GM12878 (cell line): ENCODE measurements around the gene CCR8. TPM values are rescaled to one million over a fixed set of nuclear protein-coding genes. Genes with fewer than 3 reads are reported as not detected.

Experiments used
- ATAC-seq: fragments of 200-7000 bp; cut with Tn5 transposase; 3 replicates; pipeline ENCODE4 v1.9.1; 2020; ENCODE audit warnings: mild to moderate bottlenecking, moderate library complexity
- BruUV-seq: library from RNA; stranded (reverse); fragments of 400-500 nt; replicated peaks from 2 replicates; lab custom pipeline; 2021; lab: Mats Ljungman, UMichigan
- CTCF ChIA-PET: fragments of 300-600 bp; sonication (Branson Sonifier 250); formaldehyde crosslinking; extraction: SDS; loops from one replicate; lab custom pipeline; 2021; ENCODE audit warnings: inconsistent platforms; lab: Yijun Ruan, JAX
- POLR2A ChIA-PET: fragments of 350-600 bp; formaldehyde crosslinking; extraction: SDS; loops from one replicate; lab custom pipeline; 2021; ENCODE audit warnings: inconsistent platforms; lab: Charles Lee
- RAD21 ChIA-PET: fragments of 300-600 bp; sonication (Branson Sonifier 250); formaldehyde crosslinking; loops from one replicate; lab custom pipeline; 2023; ENCODE audit warnings: antibody characterized with exemption; ENCODE audit not compliant: unreplicated experiment; lab: Charles Lee
- SMC1A ChIA-PET: fragments of 300-600 bp; sonication (Branson Sonifier 250); formaldehyde crosslinking; loops from one replicate; lab custom pipeline; 2023; ENCODE audit not compliant: unreplicated experiment, uncharacterized antibody; lab: Charles Lee
- DNase-seq: peaks from one replicate; pipeline ENCODE4 v3.0.0-alpha.2; 2011; ENCODE audit warnings: low read depth, low spot score
- FAIRE-seq: peaks from 3 replicates; lab custom pipeline; 2011; peaks lifted over from hg19 to GRCh38; lab: Jason Lieb, UNC
- H2AFZ ChIP-seq: 2 replicates; pipeline ENCODE4 v1.6.0; 2011; ENCODE audit warnings: low read depth, low read length, control low read depth; ENCODE audit not compliant: control insufficient read depth
- H3K27ac ChIP-seq: 2 replicates; pipeline ENCODE4 v1.5.1; 2011; ENCODE audit warnings: control low read depth; ENCODE audit not compliant: control insufficient read depth, insufficient read depth
- H3K27me3 ChIP-seq, 2 experiments: replicated peaks in 1 of 2; 2 replicates each; pipeline versions ENCODE4 v1.6.0 to v1.6.1; 2011; ENCODE audit warnings: low read length in 1 of 2; ENCODE audit not compliant: control insufficient read depth in 2 of 2, insufficient read depth in 2 of 2
- H3K36me3 ChIP-seq, 2 experiments: 2 replicates each; pipeline ENCODE4 v1.5.1; 2011; ENCODE audit warnings: low read length in 1 of 2; ENCODE audit not compliant: control insufficient read depth in 2 of 2, insufficient read depth in 2 of 2
- H3K4me1 ChIP-seq: 2 replicates; pipeline ENCODE4 v1.6.1; 2011; ENCODE audit warnings: mild to moderate bottlenecking, low read length, moderate library complexity, mixed read lengths; ENCODE audit not compliant: control insufficient read depth, insufficient read depth
- H3K4me2 ChIP-seq: 2 replicates; pipeline ENCODE4 v1.6.0; 2011; ENCODE audit warnings: control low read depth; ENCODE audit not compliant: control insufficient read depth, insufficient read depth
- H3K4me3 ChIP-seq: fragments of 200-600 bp; sonication (generic); 2 replicates; pipeline ENCODE4 v1.5.1; 2016
- H3K79me2 ChIP-seq: 2 replicates; pipeline ENCODE4 v1.6.0; 2011; ENCODE audit warnings: low read length; ENCODE audit not compliant: control insufficient read depth, insufficient read depth
- H3K9ac ChIP-seq: 2 replicates; pipeline ENCODE4 v1.8.0; 2011; ENCODE audit warnings: low read length, control low read depth, mixed read lengths; ENCODE audit not compliant: control insufficient read depth, insufficient read depth
- H3K9me3 ChIP-seq: replicated peaks from 3 replicates; pipeline ENCODE4 v1.5.1; 2011; ENCODE audit warnings: mild to moderate bottlenecking, low read length; ENCODE audit not compliant: control insufficient read depth, insufficient read depth
- H4K20me1 ChIP-seq: 2 replicates; pipeline ENCODE4 v1.6.0; 2011; ENCODE audit not compliant: control insufficient read depth, insufficient read depth
- ATF2 ChIP-seq: IDR thresholded peaks from 2 replicates; pipeline ENCODE4 v1.6.1; 2012; ENCODE audit warnings: low read length, inconsistent platforms
- BHLHE40 ChIP-seq, 2 experiments: fragments of 450-650 bp in 1 of 2; IDR thresholded peaks; 2 replicates each; pipeline ENCODE4 v1.6.1; 2011 to 2017; ENCODE audit warnings: low read depth in 2 of 2, borderline replicate concordance in 1 of 2, improper control_type of control experiment in 1 of 2, low read length in 1 of 2, mild to moderate bottlenecking in 1 of 2
- EP300 ChIP-seq, 2 experiments: fragments of 150-350 bp in 1 of 2; IDR thresholded peaks; 2 replicates each; pipeline ENCODE4 v1.6.1; 2011 to 2012; ENCODE audit warnings: low read depth in 2 of 2, low read length in 2 of 2, borderline replicate concordance in 1 of 2, improper control_type of control experiment in 1 of 2, inconsistent platforms in 1 of 2; ENCODE audit not compliant: control insufficient read depth in 1 of 2
- HSF1 ChIP-seq: fragments of 150-350 bp; IDR thresholded peaks from 2 replicates; pipeline ENCODE4 v1.6.1; 2014; ENCODE audit warnings: mild to moderate bottlenecking, low read depth, low read length
- MLLT1 ChIP-seq: fragments of 450-650 bp; IDR thresholded peaks from 2 replicates; pipeline ENCODE4 v1.6.1; 2016; ENCODE audit warnings: mild to moderate bottlenecking
- NFYA ChIP-seq: IDR thresholded peaks from 2 replicates; pipeline ENCODE4 v1.6.1; 2011; ENCODE audit warnings: low read depth, mild to moderate bottlenecking, low read length, improper control_type of control experiment, borderline replicate concordance
- POLR2AphosphoS5 ChIP-seq: IDR thresholded peaks from 2 replicates; pipeline ENCODE4 v1.6.1; 2011; ENCODE audit warnings: mild to moderate bottlenecking, low read length, inconsistent platforms
- RFX5 ChIP-seq: IDR thresholded peaks from 2 replicates; pipeline ENCODE4 v1.6.1; 2011; ENCODE audit warnings: low read depth, low read length, improper control_type of control experiment
- SMARCA5 ChIP-seq: fragments of 450-650 bp; IDR thresholded peaks from 2 replicates; pipeline ENCODE4 v1.6.1; 2017; ENCODE audit warnings: mild to moderate bottlenecking
- SP1 ChIP-seq: IDR thresholded peaks from one replicate; pipeline ENCODE4 v1.6.1; 2011; ENCODE audit warnings: low read depth, low read length
- USF2 ChIP-seq: IDR thresholded peaks from 2 replicates; pipeline ENCODE4 v1.6.1; 2011; ENCODE audit warnings: low read depth, low read length, improper control_type of control experiment, borderline replicate concordance
- ZBTB33 ChIP-seq: fragments of 450-650 bp; IDR thresholded peaks from 2 replicates; pipeline ENCODE4 v1.6.1; 2017; ENCODE audit warnings: mild to moderate bottlenecking
- ZNF24 ChIP-seq: fragments of 450-650 bp; IDR thresholded peaks from 2 replicates; pipeline ENCODE4 v1.6.1; 2017; ENCODE audit warnings: antibody characterized with exemption, mild to moderate bottlenecking
- in situ Hi-C: fragments of 300-500 bp; cut with MboI; formaldehyde crosslinking; loops from 9 replicates; pipeline ENCODE4 v1.14.3; 2018; ENCODE audit warnings: mixed read lengths
- intact Hi-C: fragments of 100-400 bp; cut with micrococcal nuclease; formaldehyde crosslinking; loops from one replicate; pipeline ENCODE4 v1.14.2; 2022; ENCODE audit not compliant: unreplicated experiment
- polyA plus RNA-seq, 11 experiments: library from polyadenylated mRNA; depleted of rRNA in 4 of 11; unstranded in 6 of 11; stranded (reverse) in 5 of 11; fragments of >200 nt; fragmentation: Nextera tagmentation in 4 of 11; fragmentation: Illumina TruSeq in 1 of 11; extraction: Ambion mirVana in 4 of 11; extraction: Trizol in 1 of 11; gene quantifications; 1 replicate in 1 of 11; 2 replicates in 10 of 11; pipeline versions ENCODE4 v1.2.1 to v1.2.3, GENCODE V29; 2011 to 2016; ENCODE audit warnings: inconsistent platforms in 2 of 11, missing spikeins in 2 of 11, low read depth in 1 of 11
- total RNA-seq, 4 experiments: library from RNA; depleted of rRNA in 3 of 4; stranded (reverse); fragments of >200 nt in 3 of 4; fragmentation: Illumina TruSeq in 1 of 4; extraction: Trizol in 1 of 4; gene quantifications; 2 replicates each; pipeline versions ENCODE4 v1.2.1 to v1.2.3, GENCODE V29; 2013 to 2021

CCR8 gene
- total and polyA plus RNA-seq, 10 of the 15 experiments (the other 5 are each of a cell fraction or from before 2014, with no cell fraction given): 5.2 to 28.8 (median 15.6) TPM

- TF ChIP-seq BHLHE40 (IDR thresholded peaks at IDR 0.05; ENCODE audit: borderline replicate concordance in 1 of 2, low read depth in 2 of 2, low read length in 1 of 2) (no peak), MLLT1 (no peak), EP300 (IDR thresholded peaks at IDR 0.05; ENCODE audit: borderline replicate concordance in 1 of 2, control insufficient read depth in 1 of 2, low read depth in 2 of 2, low read length in 2 of 2) (no peak), SP1 (no peak), NFYA (no peak)
Measured at GRCh38 chr3:39318301-39318700, 11.2 kb upstream of the CCR8 start (continued).

GRCh38 chr3:39319249-39319648 lies 10.3 kb upstream of the CCR8 start:
- intact Hi-C loops: no loop called here
- H3K4me3 ChIP-seq: no peak overlapping the region
- no peaks in the 10 kb centered on the region; a peak in 1 of 4 replicates for H3K36me3 ChIP-seq
- no peaks in the 10 kb centered on the region for H3K27me3 ChIP-seq
- SMC1A ChIA-PET: interaction anchor here (1.2 to 1.7 kb wide), 2 partner anchors 27 to 31 kb away, joined by 5 to 7 read pairs; no protein-coding TSS in a partner anchor
- ATAC-seq (no peak), DNase-seq (no peak)
- no peaks in the 10 kb centered on the region for H3K79me2 ChIP-seq
- no peak for TF ChIP-seq SMARCA5
- TF ChIP-seq ATF2: no peak
- TF ChIP-seq HSF1: no peak
- TF ChIP-seq POLR2AphosphoS5: no peak
- TF ChIP-seq RFX5: no peak
- TF ChIP-seq ZBTB33: no peak
- TF ChIP-seq ZNF24: no peak
- no peak for TF ChIP-seq USF2
- TF ChIP-seq, all 136 proteins: peak for 0
- Histone ChIP-seq H3K9ac (no peak overlapping the region), H3K4me2 (no peak overlapping the region), H3K4me1 (0 out of 2 replicates have a peak, but pooled peaks cover 3% of the 10 kb centered on the region), H4K20me1 (no peaks in the 10 kb centered on the region), H3K27ac (no peak overlapping the region), H3K9me3 (no peaks in the 10 kb centered on the region; the same call in 2 of the 3 replicates), H2AFZ (no peak overlapping the region)
- RAD21 ChIA-PET: interaction anchor here (1.8 kb wide), 1 partner anchor 31 kb away, joined by 9 read pairs; no protein-coding TSS in a partner anchor
- CTCF ChIA-PET: interaction anchor here (2.0 to 3.2 kb wide), 3 partner anchors 17 to 27 kb away, joined by 5 to 14 read pairs (median 6); no protein-coding TSS in a partner anchor
- FAIRE-seq: no peak
- in situ Hi-C loops: no loop called here
- POLR2A ChIA-PET: interaction anchor here (1.2 kb wide), 1 partner anchor 24 kb away, joined by 4 read pairs; no protein-coding TSS in a partner anchor
- no TSS peak for BruUV-seq
